Activated CD4-positive, alpha-beta T cell treated with anti-CD3 and anti-CD28 coated beads for 4 hours (primary cell): ENCODE measurements around the gene PDGFB.
A peak's percentile ranks its signal among the peaks of the same experiment; 100 is the strongest.
"Not testable (repeated sequence)": the region's sequence is repeated elsewhere in the genome, so short reads cannot be mapped to it uniquely, and the experiment has no call there.

Source experiments
- DNase-seq, 2 donors: peaks; one replicate each; pipeline ENCODE4 v3.0.0-alpha.2; 2020

The PDGFB gene

GRCh38 chr22:39223091-39223710 is 21.6 kb downstream of the PDGFB start:
- DNase-seq = no peak

DNA sequence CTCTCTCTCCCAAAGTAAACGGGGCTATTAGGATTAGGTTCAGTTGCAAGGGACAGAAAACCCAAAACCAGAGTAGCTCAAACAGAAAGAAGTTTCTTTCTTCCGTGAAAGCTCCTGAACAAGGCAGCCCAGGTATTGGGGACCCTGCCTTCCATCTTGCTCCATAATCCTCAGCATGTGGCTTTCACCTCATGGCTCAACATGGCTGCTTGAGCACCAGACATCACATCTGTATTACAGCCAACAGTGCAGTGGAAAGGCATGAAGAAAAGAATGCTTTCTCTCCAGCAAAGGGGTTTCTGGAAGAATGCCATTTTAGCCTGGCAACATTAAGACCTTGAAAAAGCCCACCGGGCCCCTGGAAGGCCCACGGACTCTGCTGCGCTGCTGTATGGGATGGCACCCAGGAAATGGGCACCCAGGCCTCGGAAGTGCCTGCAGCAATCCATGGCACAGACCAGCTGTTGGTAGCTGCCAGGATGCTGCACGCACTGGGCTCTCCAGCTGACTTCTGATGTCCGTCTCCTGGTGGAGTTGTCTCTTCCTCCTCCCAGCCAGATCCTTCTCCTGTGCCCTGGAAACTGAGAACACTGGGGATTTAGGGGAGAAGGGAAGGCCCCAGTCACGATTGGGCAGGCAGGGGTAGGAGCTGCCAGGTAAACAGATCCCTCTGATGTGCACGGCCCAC is 22.6 kb downstream of the PDGFB start:
- DNase-seq = no peak

- DNase-seq = no peak
Measured at GRCh38 chr22:39220890-39221850, 23.6 kb downstream of the PDGFB start.

- no peak for DNase-seq
Measured at GRCh38 chr22:39220450-39220849, 24.3 kb downstream of the PDGFB start.

DNA sequence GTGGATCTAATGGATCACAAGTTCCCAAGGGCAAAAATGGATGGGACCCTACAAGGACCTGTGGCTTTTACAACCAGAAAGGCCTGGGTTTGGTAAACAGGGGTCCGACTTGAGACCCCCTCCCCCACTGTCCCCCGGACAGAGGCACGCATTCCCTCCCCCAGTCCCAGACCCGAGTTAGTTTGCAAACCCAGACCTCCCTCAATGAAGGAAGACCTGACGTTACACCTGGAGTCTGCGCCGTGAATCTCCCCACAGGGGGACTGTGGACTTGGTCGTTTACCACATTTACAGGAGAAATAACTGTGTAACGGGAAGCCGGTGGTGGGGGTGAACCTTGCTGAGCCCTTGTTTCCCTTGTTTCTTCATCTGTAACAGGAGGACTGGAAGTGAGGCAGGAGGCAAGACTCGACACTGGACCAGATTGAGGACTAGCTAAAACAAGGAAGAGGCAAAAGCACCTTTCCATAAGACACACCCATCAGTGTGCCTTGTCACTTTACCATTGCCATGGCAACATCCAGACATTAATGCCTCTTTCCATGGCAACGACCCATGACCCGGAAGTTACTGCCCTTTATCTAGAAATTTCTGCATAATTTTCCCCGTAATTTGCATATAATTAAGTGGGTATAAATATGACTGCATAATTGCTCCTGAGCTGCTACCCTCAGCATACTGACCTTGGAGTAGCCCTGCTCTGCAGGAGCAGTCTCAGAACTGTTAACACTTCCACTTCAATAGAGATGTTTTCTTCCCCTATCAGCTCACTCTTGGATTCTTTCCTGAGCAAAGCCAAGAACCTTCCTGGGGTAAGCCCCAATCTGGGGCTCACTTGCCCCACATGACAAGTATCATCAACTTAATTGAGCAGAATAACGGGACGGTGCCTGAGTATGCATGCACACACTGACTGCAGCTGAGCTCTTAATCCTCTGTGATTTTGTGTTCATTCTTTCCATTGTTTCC is 25.4 kb downstream of the PDGFB start:
- DNase-seq = no peak

DNA sequence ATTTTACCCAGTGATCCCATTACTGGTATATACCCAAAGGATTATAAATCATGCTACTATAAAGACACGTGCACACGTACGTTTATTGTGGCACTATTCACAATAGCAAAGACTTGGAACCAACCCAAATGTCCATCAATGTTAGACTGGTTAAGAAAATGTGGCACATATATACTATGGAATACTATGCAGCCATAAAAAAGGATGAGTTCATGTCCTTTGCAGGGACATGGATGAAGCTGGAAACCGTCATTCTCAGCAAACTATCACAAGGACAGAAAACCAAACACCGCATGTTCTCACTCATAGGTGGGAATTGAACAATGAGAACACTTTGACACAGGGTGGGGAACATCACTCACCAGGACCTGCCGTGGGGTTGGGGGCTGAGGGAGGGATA is 26.4 kb downstream of the PDGFB start:
- DNase-seq = not testable (repeated sequence)

GRCh38 chr22:39216143-39216490 is 28.7 kb downstream of the PDGFB start:
- no peak for DNase-seq

- DNase-seq = peak; percentile 24 to 46
Measured at GRCh38 chr22:39215426-39216142, 29.2 kb downstream of the PDGFB start.

GRCh38 chr22:39215070-39215396 is 29.7 kb downstream of the PDGFB start:
- DNase-seq = no peak

GRCh38 chr22:39214383-39215069 is 30.3 kb downstream of the PDGFB start:
- DNase-seq = no peak

- no peak for DNase-seq
Measured at GRCh38 chr22:39214006-39214382, 30.8 kb downstream of the PDGFB start.

DNA sequence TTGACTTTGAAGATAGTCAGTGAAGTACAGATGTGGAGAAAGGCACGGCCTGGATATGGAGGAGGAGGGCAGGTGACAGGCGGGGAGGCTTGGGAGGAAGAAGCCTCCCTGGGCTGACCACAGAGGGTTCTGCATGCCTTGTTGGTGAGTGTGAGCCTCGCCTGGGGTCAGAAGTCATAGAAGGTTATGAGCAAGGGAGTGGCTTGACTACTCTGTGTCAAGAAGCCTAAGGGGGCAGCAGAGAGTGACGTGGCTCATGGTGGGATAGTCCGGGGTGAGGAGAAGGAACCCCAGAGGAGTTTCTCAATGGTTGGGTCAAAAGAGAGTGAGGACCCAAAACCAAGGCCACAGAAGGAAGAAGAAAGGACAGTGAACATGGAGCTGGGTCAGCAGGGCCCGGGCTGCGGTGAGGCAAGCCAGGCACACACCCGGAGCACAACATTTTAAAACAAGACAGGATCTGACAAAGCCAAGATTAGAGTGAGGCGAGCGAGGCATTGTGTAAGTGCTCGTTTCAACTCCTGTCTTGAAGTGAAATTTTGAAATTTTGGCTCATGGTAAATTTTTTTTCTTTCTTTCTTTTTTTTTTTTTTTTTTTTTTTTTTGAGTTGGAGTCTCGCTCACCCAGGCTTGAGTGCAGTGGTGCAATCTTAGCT is 31.9 kb downstream of the PDGFB start:
- DNase-seq = no peak

DNA sequence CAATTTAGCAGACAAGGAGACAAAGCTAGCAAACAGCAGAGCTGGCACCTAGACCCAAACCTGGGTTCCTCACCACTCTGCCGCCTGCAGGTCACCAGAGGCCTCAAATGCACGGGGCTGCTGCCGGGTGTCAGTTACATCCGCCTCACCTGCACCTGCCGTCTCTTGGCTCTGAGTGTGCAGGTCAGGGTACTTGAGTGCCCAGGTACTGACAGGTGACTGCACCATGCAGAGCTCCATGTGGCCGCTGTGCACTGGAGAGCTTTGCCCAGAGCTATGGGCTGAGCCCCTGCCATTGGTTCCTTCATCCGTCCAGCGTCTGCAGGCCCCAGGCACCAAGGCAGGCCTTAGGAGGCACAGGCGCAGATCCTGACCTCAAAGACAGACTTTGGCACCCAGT is 35.0 kb downstream of the PDGFB start:
- no peak for DNase-seq

DNA sequence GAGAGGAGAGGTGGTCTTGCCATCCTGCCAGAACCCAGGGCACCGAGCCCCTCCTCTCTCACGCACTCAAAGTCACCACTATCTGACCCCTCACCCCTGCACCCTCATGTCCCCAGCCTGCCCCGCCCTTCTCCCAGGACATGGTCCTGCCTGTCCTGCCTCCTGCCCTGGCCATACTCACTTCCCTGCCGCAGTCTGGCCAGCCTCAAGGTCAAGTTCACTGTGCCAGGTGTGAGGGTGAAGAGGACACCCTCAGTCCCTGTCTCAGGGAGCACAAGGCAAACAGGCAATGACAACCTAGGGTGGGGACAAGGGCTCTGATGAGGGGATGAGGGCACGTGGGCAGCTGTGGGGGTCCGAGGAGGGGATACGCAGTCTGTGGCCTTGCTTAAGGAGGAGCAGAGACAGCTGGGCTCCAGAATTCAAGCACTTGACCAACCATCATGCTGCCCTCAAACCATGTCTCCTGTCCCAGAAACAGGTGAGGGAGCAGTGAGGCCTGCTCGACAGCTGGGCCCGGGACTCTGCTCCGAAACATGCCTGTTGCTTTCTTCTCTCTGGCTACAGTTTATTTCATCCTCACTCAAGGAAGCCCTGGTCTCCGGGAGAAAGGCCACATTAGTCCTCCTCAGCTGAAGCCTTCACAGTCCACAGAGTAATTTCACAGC is 36.6 kb downstream of the PDGFB start:
- no peak for DNase-seq

- DNase-seq = no peak
Measured at GRCh38 chr22:39207141-39208012, 37.4 kb downstream of the PDGFB start.

GRCh38 chr22:39206491-39206890 is 38.3 kb downstream of the PDGFB start:
- no peak for DNase-seq

DNA sequence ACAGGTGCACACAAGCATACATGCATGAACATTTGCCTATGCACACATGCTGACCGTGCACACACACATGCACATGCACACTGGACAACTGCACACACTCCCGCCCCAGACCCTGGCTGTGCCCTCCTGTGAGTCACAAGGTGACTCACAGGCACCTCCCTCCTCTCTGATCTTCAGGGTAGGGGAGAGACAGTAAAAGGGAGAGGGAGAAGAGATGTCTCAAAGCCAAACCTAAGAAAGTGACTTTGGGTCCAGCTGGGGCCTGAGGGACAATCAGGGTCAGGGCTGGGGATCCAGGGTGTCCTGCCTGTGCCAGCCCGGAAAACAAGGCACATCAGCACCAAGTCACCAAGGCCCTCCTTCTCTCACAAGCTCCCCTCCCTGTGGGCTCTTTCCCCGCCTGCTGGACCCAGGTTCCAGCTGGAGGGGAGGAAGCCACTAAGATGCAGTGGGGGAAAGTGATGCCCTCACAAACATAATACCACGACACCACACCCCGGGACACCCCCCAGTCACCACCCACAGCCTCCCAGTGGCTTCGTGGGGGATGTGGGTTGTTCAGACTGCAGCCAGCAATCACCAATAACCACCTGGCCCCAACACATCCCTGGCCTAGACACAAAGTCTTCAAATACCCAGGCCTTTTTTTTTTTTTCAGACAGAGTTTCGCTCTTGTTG is 39.3 kb downstream of the PDGFB start:
- DNase-seq = no peak

DNA sequence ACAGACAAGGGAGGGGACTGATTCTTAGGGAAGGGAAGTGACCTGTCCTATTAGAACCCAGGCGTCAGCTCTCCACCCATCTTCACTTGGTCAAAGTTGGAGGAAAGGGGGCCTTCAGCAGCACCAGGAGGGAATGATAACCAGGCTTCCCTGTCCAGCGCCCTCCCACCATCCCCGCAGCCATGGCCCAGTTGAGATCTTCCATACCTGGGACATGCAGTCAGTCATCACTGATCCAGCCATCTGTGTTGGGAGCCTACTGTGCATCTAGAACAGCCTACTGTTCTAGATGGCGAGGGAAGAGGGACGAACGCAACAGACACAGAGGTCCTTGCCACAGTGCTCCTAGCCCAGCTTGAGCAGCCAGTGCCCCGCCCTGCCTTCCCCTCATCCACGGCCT is 40.6 kb downstream of the PDGFB start:
- DNase-seq = no peak

GRCh38 chr22:39197578-39197977 is 47.2 kb downstream of the PDGFB start:
- DNase-seq = no peak
